Coronary artery (tissue), 2 donors: ENCODE results near the gene DPPA5.
"Not testable (repeated sequence)": the region's sequence is repeated elsewhere in the genome, so short reads cannot be mapped to it uniquely, and the experiment has no call there.

Experiments used
- DNase-seq: peaks from one replicate; pipeline ENCODE4 v3.0.0-alpha.2; 2017; ENCODE audit warnings: low spot score
- H3K27ac ChIP-seq, 2 donors: fragments of 200-600 bp; sonication (generic); one replicate each; pipeline ENCODE4 v1.5.1; 2016 to 2019
- H3K4me3 ChIP-seq: fragments of 200-600 bp; sonication (generic); 2 replicates; pipeline ENCODE4 v1.5.1; 2016; ENCODE audit warnings: mild to moderate bottlenecking, moderate library complexity
- TF ChIP-seq, protein P1 (sequence below): fragments of 200-600 bp; sonication (generic); IDR thresholded peaks from one replicate; pipeline ENCODE4 v1.5.1; 2019; ENCODE audit warnings: antibody characterized with exemption

Gene DPPA5

DNA sequence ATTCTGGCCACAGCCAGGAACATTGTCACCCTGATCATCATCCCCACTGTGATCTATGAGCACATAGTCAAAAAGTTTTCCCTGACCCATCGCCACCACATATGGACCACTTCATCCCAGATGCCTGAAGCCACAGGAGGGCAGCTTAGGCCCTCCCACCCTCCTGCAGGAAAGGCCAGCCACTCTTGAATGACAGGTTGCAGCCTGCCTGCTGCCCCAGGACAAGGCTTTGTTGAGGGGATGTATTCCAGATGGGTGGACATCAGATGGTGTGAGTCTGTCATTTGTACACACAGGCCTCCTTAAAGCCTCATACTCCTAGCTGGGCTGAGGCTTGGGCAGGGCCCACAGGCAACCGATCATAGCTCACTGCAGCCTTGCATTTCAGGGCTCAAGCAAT, 30.8 kb downstream of the DPPA5 start:
- DNase-seq, result no peak
- TF ChIP-seq, protein P1, sequence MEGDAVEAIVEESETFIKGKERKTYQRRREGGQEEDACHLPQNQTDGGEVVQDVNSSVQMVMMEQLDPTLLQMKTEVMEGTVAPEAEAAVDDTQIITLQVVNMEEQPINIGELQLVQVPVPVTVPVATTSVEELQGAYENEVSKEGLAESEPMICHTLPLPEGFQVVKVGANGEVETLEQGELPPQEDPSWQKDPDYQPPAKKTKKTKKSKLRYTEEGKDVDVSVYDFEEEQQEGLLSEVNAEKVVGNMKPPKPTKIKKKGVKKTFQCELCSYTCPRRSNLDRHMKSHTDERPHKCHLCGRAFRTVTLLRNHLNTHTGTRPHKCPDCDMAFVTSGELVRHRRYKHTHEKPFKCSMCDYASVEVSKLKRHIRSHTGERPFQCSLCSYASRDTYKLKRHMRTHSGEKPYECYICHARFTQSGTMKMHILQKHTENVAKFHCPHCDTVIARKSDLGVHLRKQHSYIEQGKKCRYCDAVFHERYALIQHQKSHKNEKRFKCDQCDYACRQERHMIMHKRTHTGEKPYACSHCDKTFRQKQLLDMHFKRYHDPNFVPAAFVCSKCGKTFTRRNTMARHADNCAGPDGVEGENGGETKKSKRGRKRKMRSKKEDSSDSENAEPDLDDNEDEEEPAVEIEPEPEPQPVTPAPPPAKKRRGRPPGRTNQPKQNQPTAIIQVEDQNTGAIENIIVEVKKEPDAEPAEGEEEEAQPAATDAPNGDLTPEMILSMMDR, result no peak
- H3K27ac ChIP-seq, result no peak overlapping the region
- H3K4me3 ChIP-seq, result no peak overlapping the region

GRCh38 chr6:73314577-73315492, 39.2 kb downstream of the DPPA5 start:
- Histone ChIP-seq H3K27ac (no peak overlapping the region), H3K4me3 (peak overlapping the region; percentile 52)
- TF ChIP-seq, protein P1, result no peak
- DNase-seq, result no peak

GRCh38 chr6:73310503-73310845, 43.6 kb downstream of the DPPA5 start:
- Histone ChIP-seq H3K4me3 (peak overlapping the region; percentile 90), H3K27ac (peak overlapping the region; percentile 28 to 74)
- not testable (repeated sequence) for DNase-seq

DNA sequence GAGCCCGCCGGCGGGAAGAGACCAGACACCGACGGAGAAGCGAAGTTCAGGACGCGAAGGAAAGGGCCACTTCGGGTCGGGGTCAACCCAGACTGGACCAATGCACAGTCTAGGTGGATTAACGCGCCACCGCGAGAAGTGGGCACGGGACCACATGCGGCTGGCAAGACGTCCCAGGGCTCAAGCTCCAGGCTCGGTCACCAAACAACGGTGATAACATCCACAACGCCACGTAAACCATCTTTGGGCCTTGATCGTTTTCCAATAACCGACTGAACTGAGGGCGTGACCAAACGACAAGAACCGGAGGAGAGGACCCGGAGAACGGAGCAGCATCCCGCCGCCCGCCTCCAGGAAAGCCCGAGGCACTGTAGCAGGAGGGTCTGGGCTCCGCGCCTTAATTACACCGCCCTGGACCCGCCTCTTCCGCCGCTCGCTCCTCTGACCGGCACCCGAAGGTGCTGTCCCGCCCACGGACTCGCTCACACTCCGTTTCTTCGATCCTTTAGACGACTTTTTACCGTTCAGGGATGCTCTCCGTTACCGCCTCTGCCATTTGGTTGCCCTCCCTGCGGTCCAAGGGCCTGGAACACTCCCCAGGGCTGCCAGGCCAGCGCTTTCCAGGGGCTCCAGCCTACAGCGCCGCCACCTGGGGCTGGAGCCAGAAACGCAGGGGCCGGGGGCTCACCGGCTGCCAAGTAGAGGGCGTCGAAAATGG, 44.1 kb downstream of the DPPA5 start:
- TF ChIP-seq, protein P1, result peak; percentile 42
- Histone ChIP-seq H3K4me3 (peak overlapping the region; percentile 90), H3K27ac (peak overlapping the region; percentile 28 to 74)
- DNase-seq, result no peak

- H3K4me3 ChIP-seq, result peak overlapping the region; percentile 90
- TF ChIP-seq, protein P1, result no peak
- no peak for DNase-seq
- H3K27ac ChIP-seq, result peak overlapping the region; percentile 28 to 74
Observed at GRCh38 chr6:73309535-73309784, 44.6 kb downstream of the DPPA5 start.

DNA sequence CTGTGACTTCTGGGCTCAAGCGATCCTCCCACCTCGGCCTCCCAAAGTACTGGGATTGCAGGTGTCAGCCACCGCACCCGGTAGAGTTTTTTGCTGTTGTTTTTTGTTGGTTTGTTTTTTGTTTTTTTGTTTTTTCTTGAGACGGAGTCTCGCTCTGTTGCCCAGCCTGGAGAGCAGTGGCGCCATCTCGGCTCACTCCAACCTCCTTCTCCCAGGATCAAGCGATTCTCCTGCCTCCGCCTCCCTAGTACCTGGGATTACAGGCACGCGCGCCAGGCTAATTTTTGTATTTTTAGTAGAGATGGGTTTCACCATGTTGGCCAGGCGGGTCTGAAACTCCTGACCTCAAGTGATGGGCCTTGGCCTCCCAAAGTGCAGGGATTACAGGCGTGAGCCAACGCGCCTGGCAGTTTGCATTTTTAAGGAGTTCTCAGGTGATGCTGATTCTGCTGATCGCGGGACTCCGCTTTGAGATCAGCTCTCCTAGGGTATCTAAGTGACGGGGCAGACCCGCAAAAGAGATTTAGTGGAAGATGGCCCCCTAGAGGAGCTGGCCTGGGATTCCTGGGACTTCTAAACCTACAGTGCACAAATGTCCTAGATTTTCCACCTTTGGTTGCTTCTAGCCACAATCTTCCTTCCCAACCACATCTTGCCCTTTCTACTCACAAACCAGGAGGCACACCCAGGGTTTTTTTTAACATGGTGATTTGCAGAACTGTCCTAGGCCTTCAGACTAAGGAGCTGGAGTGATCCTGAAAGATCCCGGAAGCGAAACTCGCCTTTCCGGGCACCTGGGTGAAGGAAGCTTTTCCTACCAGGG, 45.2 kb downstream of the DPPA5 start:
- no peak for DNase-seq
- H3K4me3 ChIP-seq, result peak overlapping the region; percentile 90
- H3K27ac ChIP-seq, result peak overlapping the region in 1 of 2 donors; percentile 74
- TF ChIP-seq, protein P1, result no peak

DNA sequence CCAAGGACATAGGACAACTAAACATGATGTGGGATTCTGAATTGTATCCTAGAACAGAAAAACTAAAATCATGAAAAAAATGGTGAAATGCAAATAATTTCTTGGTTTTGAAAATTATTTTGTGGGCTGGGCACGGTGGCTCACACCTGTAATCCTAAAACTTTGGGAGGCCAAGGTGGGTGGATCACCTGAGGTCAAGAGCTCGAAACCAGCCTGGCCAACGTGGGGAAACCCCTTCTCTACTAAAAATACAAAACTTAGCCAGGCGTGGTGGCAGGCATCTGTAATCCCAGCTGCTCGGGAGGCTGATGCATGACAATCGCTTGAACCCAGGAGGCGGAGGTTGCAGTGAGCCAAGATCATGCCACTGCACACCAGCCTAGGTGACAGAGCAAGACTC, 50.3 kb downstream of the DPPA5 start:
- not testable (repeated sequence) for H3K4me3 ChIP-seq, H3K27ac ChIP-seq, DNase-seq
